ENCODE data around the gene XRCC1. TPM values are rescaled to one million over a fixed set of nuclear protein-coding genes. Genes with fewer than 3 reads are reported as not detected.
"Not testable (repeated sequence)": the region's sequence is repeated elsewhere in the genome, so short reads cannot be mapped to it uniquely, and the experiment has no call there.

The XRCC1 gene
- total RNA-seq, 4 donors from 2014 or later, result 18.3 to 35.4 (median 25.2) TPM

- H3K27me3 ChIP-seq, result no peaks in the 10 kb centered on the region
- TF ChIP-seq CTCF (IDR thresholded peaks at IDR 0.05) (no peak), POLR2AphosphoS5 (IDR thresholded peaks at IDR 0.05) (no peak), EP300 (IDR thresholded peaks at IDR 0.05) (no peak), POLR2A (IDR thresholded peaks at IDR 0.05) (no peak)
- DNase-seq (ENCODE audit: low spot score in 2 of 2), result no peak
- WGBS, result 56% methylated on average over 4 of the region's 4 CpGs
- peaks cover 73% of the 10 kb centered on the region for H3K36me3 ChIP-seq
- H3K4me1 ChIP-seq, result no peaks in the 10 kb centered on the region
- H3K4me3 ChIP-seq, result no peak overlapping the region
- H3K27ac ChIP-seq, result no peak overlapping the region
- no peaks in the 10 kb centered on the region for H3K9me3 ChIP-seq
These were observed 21.7 kb downstream of the XRCC1 start for GRCh38 chr19:43553656-43554055.

- Histone ChIP-seq H3K9me3 (no peaks in the 10 kb centered on the region), H3K36me3 (peaks cover 66% of the 10 kb centered on the region), H3K4me1 (no peaks in the 10 kb centered on the region), H3K27ac (no peak overlapping the region), H3K4me3 (no peak overlapping the region), H3K27me3 (no peaks in the 10 kb centered on the region)
- DNase-seq (ENCODE audit: low spot score in 2 of 2), result no peak
- TF ChIP-seq EP300 (IDR thresholded peaks at IDR 0.05) (no peak), POLR2A (IDR thresholded peaks at IDR 0.05) (no peak), POLR2AphosphoS5 (IDR thresholded peaks at IDR 0.05) (no peak), CTCF (IDR thresholded peaks at IDR 0.05) (no peak)
- WGBS, result 63% methylated on average over 3 of the region's 3 CpGs
These were observed 22.7 kb downstream of the XRCC1 start for GRCh38 chr19:43552616-43553015.

GRCh38 chr19:43552198-43552450, 23.2 kb downstream of the XRCC1 start:
- Histone ChIP-seq H3K4me3 (no peak overlapping the region), H3K27me3 (no peaks in the 10 kb centered on the region), H3K4me1 (no peaks in the 10 kb centered on the region), H3K27ac (no peak overlapping the region), H3K9me3 (no peaks in the 10 kb centered on the region), H3K36me3 (peaks cover 66% of the 10 kb centered on the region)
- no peak for TF ChIP-seq EP300 (IDR thresholded peaks at IDR 0.05)
- TF ChIP-seq POLR2AphosphoS5 (IDR thresholded peaks at IDR 0.05), result no peak
- TF ChIP-seq CTCF (IDR thresholded peaks at IDR 0.05), result no peak
- no peak for TF ChIP-seq POLR2A (IDR thresholded peaks at IDR 0.05)
- WGBS, result 97% methylated on average over 3 of the region's 3 CpGs
- DNase-seq (ENCODE audit: low spot score in 2 of 2), result no peak

- TF ChIP-seq POLR2AphosphoS5 (IDR thresholded peaks at IDR 0.05), result no peak
- no peak for TF ChIP-seq EP300 (IDR thresholded peaks at IDR 0.05)
- TF ChIP-seq CTCF (IDR thresholded peaks at IDR 0.05), result no peak
- no peak for TF ChIP-seq POLR2A (IDR thresholded peaks at IDR 0.05)
- Histone ChIP-seq H3K4me3 (no peak overlapping the region), H3K36me3 (peaks cover 69% of the 10 kb centered on the region), H3K27ac (no peak overlapping the region), H3K9me3 (no peaks in the 10 kb centered on the region), H3K27me3 (no peaks in the 10 kb centered on the region), H3K4me1 (no peaks in the 10 kb centered on the region)
- WGBS, result 89% methylated on average over 21 of the region's 23 CpGs
- DNase-seq (ENCODE audit: low spot score in 2 of 2), result no peak
These were observed 23.7 kb downstream of the XRCC1 start for GRCh38 chr19:43551399-43552197.

GRCh38 chr19:43548706-43549105, 26.6 kb downstream of the XRCC1 start:
- no peak for DNase-seq (ENCODE audit: low spot score in 2 of 2)
- H3K27ac ChIP-seq, result no peak overlapping the region
- H3K4me1 ChIP-seq, result no peaks in the 10 kb centered on the region
- H3K4me3 ChIP-seq, result no peak overlapping the region
- H3K36me3 ChIP-seq, result peaks cover 78% of the 10 kb centered on the region
- H3K9me3 ChIP-seq, result no peaks in the 10 kb centered on the region
- TF ChIP-seq EP300 (IDR thresholded peaks at IDR 0.05) (no peak), CTCF (IDR thresholded peaks at IDR 0.05) (no peak), POLR2AphosphoS5 (IDR thresholded peaks at IDR 0.05) (no peak), POLR2A (IDR thresholded peaks at IDR 0.05) (no peak)
- H3K27me3 ChIP-seq, result no peaks in the 10 kb centered on the region
- WGBS, result 76% methylated on average over 2 of the region's 2 CpGs

GRCh38 chr19:43547926-43548325, 27.4 kb downstream of the XRCC1 start:
- not testable (repeated sequence) for DNase-seq (ENCODE audit: low spot score in 2 of 2); H3K9me3 ChIP-seq; H3K4me1 ChIP-seq; H3K27ac ChIP-seq; H3K4me3 ChIP-seq; H3K27me3 ChIP-seq
- WGBS, result 69% methylated on average over 12 of the region's 24 CpGs
- peaks cover 78% of the 10 kb centered on the region for H3K36me3 ChIP-seq
